Anterior cingulate cortex (tissue), 58 donors: ENCODE measurements around the gene NIT2.
A peak's percentile ranks its signal among the peaks of the same experiment; 100 is the strongest.

Experiments
- DNase-seq, 58 donors: peaks; one replicate each; lab custom pipeline; 2025; lab: John Stamatoyannopoulos, UW

NIT2 gene

GRCh38 chr3:100389025-100389424, 54.5 kb downstream of the NIT2 start:
- no peak for DNase-seq

GRCh38 chr3:100395679-100396431, 61.3 kb downstream of the NIT2 start:
- no peak for DNase-seq

- no peak for DNase-seq
These were observed 62.4 kb downstream of the NIT2 start for GRCh38 chr3:100396967-100397366.

- DNase-seq: no peak
These were observed 64.9 kb downstream of the NIT2 start for GRCh38 chr3:100399341-100400071.

- DNase-seq: peak in 5 of 58 donors; percentile 12 to 51 (median 24)
These were observed 65.8 kb downstream of the NIT2 start for GRCh38 chr3:100400419-100400779.

GRCh38 chr3:100400780-100401673, 66.5 kb downstream of the NIT2 start, which contains the start of the genes LNP1 and TOMM70:
LNP1 (plus strand) TSS chr3:100401539; CDS start chr3:100429730, 28,191 bp downstream.
TOMM70 (minus strand) TSS chr3:100401089; CDS start chr3:100400949, 140 bp downstream.
- DNase-seq: peak; percentile 84 to 99 (median 96)

GRCh38 chr3:100401674-100402041, 67.1 kb downstream of the NIT2 start:
- DNase-seq: peak in 39 of 58 donors; percentile 11 to 76 (median 46)

- DNase-seq: no peak
These were observed 67.7 kb downstream of the NIT2 start for GRCh38 chr3:100402256-100402655.

GRCh38 chr3:100402891-100403290, 68.3 kb downstream of the NIT2 start:
- DNase-seq: no peak

GRCh38 chr3:100403362-100404249, 69.0 kb downstream of the NIT2 start:
- DNase-seq: peak in 1 of 58 donors; percentile 2

- DNase-seq: no peak
These were observed 69.6 kb downstream of the NIT2 start for GRCh38 chr3:100404250-100404548.

- no peak for DNase-seq
These were observed 72.6 kb downstream of the NIT2 start for GRCh38 chr3:100407164-100407563.

GRCh38 chr3:100407977-100408532, 73.5 kb downstream of the NIT2 start:
- no peak for DNase-seq
